HCT116 (cell line): Measurements from ENCODE around the gene FSHR. TPM values are rescaled to one million over a fixed set of nuclear protein-coding genes. Genes with fewer than 3 reads are reported as not detected.

Experiments
- ATAC-seq: fragments of 200-7000 bp; cut with Tn5 transposase; 2 replicates; pipeline ENCODE4 v1.9.1; 2020; ENCODE audit warnings: mild to moderate bottlenecking, moderate library complexity
- BruUV-seq: library from RNA; stranded (reverse); fragments of 400-500 nt; replicated peaks from 2 replicates; lab custom pipeline; 2021; lab: Mats Ljungman, UMichigan
- CTCF ChIA-PET: fragments of 300-600 bp; sonication (Branson Sonifier 250); formaldehyde crosslinking; loops from one replicate; lab custom pipeline; 2021; ENCODE audit warnings: antibody characterized with exemption; lab: Charles Lee
- POLR2A ChIA-PET: fragments of 300-600, 350-600 bp; sonication (Branson Sonifier 250); formaldehyde crosslinking; loops from one replicate; lab custom pipeline; 2021; ENCODE audit warnings: antibody characterized with exemption; lab: Charles Lee
- RAD21 ChIA-PET, 2 experiments: fragments of 300-600 bp; sonication (Branson Sonifier 250); formaldehyde crosslinking; loops; one replicate each; lab custom pipeline; 2023; ENCODE audit warnings: low total read pairs in 2 of 2; ENCODE audit not compliant: uncharacterized antibody in 2 of 2, unreplicated experiment in 2 of 2, low non-redundant PET in 1 of 2; lab: Charles Lee
- DNase-seq: peaks from one replicate; pipeline ENCODE4 v3.0.0-alpha.2; 2010; ENCODE audit warnings: low read depth, low spot score
- H2AFZ ChIP-seq: fragments of 200-600 bp; shearing (Covaris generic), sonication (generic); 2 replicates; pipeline ENCODE4 v1.6.1; 2017; ENCODE audit warnings: low read depth, mixed run types, mixed read lengths, antibody characterized with exemption, low read length; ENCODE audit not compliant: poor library complexity, severe bottlenecking
- H3K27ac ChIP-seq: 2 replicates; pipeline ENCODE4 v1.5.1; 2012; ENCODE audit warnings: low read depth, low read length
- H3K27me3 ChIP-seq: fragments of 200-600 bp; sonication (generic); 2 replicates; pipeline ENCODE4 v1.6.1; 2016; ENCODE audit warnings: mixed run types, low read length, mixed read lengths; ENCODE audit not compliant: insufficient read depth
- H3K36me3 ChIP-seq, 2 experiments: fragments of 200-500 bp in 1 of 2; fragments of 200-600 bp in 1 of 2; sonication (Bioruptor generic) in 1 of 2; sonication (generic) in 1 of 2; 2 replicates each; pipeline versions ENCODE4 v1.5.1 to v1.6.1; 2014 to 2016; ENCODE audit warnings: low read length in 2 of 2, inconsistent platforms in 1 of 2, mixed read lengths in 1 of 2, mixed run types in 1 of 2; ENCODE audit not compliant: insufficient read depth in 2 of 2, control insufficient read depth in 1 of 2
- H3K4me1 ChIP-seq, 2 experiments: fragments of 200-600 bp in 1 of 2; sonication (generic) in 1 of 2; 2 replicates each; pipeline versions ENCODE4 v1.5.1 to v1.6.1; 2012 to 2017; ENCODE audit warnings: low read length in 2 of 2, inconsistent platforms in 1 of 2, mild to moderate bottlenecking in 1 of 2, mixed read lengths in 1 of 2, mixed run types in 1 of 2, moderate library complexity in 1 of 2; ENCODE audit not compliant: insufficient read depth in 2 of 2, control insufficient read depth in 1 of 2
- H3K4me2 ChIP-seq: fragments of 200-600 bp; sonication (generic); 2 replicates; pipeline ENCODE4 v1.6.1; 2017; ENCODE audit warnings: mixed run types, low read length, mixed read lengths
- H3K4me3 ChIP-seq, 2 experiments: fragments of 200-600 bp in 1 of 2; sonication (generic) in 1 of 2; replicated peaks in 1 of 2; 2 replicates each; pipeline ENCODE4 v1.5.1; 2011 to 2016; ENCODE audit warnings: low read length in 2 of 2, control low read depth in 1 of 2, low read depth in 1 of 2, mild to moderate bottlenecking in 1 of 2, mixed read lengths in 1 of 2, mixed run types in 1 of 2
- H3K79me2 ChIP-seq: fragments of 200-600 bp; sonication (generic); 2 replicates; pipeline ENCODE4 v1.6.1; 2017; ENCODE audit warnings: mild to moderate bottlenecking, mixed run types, low read length, moderate library complexity, mixed read lengths; ENCODE audit not compliant: insufficient read depth
- H3K9ac ChIP-seq: fragments of 200-600 bp; sonication (generic); 2 replicates; pipeline ENCODE4 v1.6.1; 2016; ENCODE audit warnings: low read length, mixed read lengths
- H3K9me2 ChIP-seq: fragments of 200-600 bp; sonication (generic), shearing (Covaris generic); 2 replicates; pipeline ENCODE4 v1.6.1; 2017; ENCODE audit warnings: mixed run types, mild to moderate bottlenecking, moderate library complexity; ENCODE audit not compliant: insufficient read depth
- H3K9me3 ChIP-seq, 2 experiments: fragments of 200-500 bp in 1 of 2; fragments of 200-600 bp in 1 of 2; sonication (Bioruptor generic) in 1 of 2; sonication (generic) in 1 of 2; 2 replicates each; pipeline ENCODE4 v1.6.1; 2014 to 2017; ENCODE audit warnings: low read length in 2 of 2, mixed read lengths in 2 of 2, inconsistent platforms in 1 of 2, low read depth in 1 of 2, mild to moderate bottlenecking in 1 of 2, mixed run types in 1 of 2, moderate library complexity in 1 of 2; ENCODE audit not compliant: control insufficient read depth in 1 of 2, insufficient read depth in 1 of 2
- H4K20me1 ChIP-seq: fragments of 200-600 bp; sonication (generic), shearing (Covaris generic); 2 replicates; pipeline ENCODE4 v1.6.1; 2017; ENCODE audit warnings: mixed run types, mild to moderate bottlenecking, moderate library complexity; ENCODE audit not compliant: insufficient read depth
- CBX3 ChIP-seq: IDR thresholded peaks from 2 replicates; pipeline ENCODE4 v1.6.1; 2012; ENCODE audit warnings: low read depth
- SRF ChIP-seq: IDR thresholded peaks from 2 replicates; pipeline ENCODE4 v1.6.1; 2012; ENCODE audit warnings: low read depth
- intact Hi-C: fragments of 100-400 bp; cut with micrococcal nuclease; formaldehyde crosslinking; loops from 2 replicates; pipeline ENCODE4 v1.10.0; 2022
- total RNA-seq: library from RNA; stranded (reverse); gene quantifications from one replicate; pipeline ENCODE4 v1.2.1, GENCODE V29; 2021; ENCODE audit not compliant: unreplicated experiment
- TF ChIP-seq, protein P1 (sequence below): IDR thresholded peaks from 2 replicates; pipeline ENCODE4 v1.6.1; 2011; ENCODE audit warnings: mild to moderate bottlenecking, low read length, moderate library complexity; ENCODE audit not compliant: insufficient replicate concordance; ENCODE audit errors: extremely low read depth
- TF ChIP-seq, protein P2 (sequence below), 3 experiments: fragments of 200-600 bp in 1 of 3; sonication (generic) in 1 of 3; IDR thresholded peaks in 2 of 3; conservative IDR thresholded peaks in 1 of 3; 2 replicates each; pipeline ENCODE4 v1.5.1; 2012 to 2017; ENCODE audit warnings: low read depth in 2 of 3, low read length in 2 of 3, antibody characterized with exemption in 1 of 3, borderline replicate concordance in 1 of 3, control low read depth in 1 of 3, mild to moderate bottlenecking in 1 of 3, mixed read lengths in 1 of 3, mixed run types in 1 of 3, moderate library complexity in 1 of 3; ENCODE audit not compliant: insufficient read depth in 1 of 3

Gene FSHR
- total RNA-seq, 1 experiment from 2014 or later = not detected

DNA sequence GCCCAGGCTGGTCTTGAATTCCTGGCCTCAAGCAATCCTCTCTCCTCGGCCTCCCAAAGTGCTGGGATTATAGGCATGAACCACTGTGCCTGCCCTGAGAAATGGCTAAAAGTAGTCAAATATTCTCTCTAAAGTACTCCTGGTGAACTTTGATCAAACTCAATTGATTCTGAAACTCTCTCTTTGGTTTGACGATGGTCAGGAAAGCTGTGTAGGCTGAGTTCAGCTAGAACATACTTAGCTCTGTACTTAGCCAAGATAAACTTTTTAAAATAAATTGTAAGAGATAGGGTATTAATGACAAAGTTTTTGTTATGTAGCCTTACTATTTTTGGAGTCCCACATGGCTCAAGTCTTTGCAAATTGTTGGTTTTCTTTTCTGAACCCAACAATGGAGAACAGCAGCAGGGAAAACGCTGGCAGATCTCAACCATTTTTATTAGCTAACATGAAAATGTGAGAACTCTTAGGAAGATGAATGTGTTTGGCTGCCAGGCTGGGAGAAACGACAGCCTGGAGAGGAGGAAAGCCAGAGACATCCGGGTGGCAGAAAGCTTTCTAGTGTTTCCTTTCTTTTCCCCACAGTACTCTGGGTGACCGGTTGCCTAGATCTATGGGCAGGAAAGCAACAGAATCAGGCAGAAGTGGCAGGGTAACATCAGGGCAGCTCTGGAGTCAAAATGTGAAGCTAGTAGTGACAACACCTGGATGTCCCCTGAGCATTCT is 205.8 kb downstream of the FSHR start:
- H3K9me3 ChIP-seq = no peaks in the 10 kb centered on the region
- peaks cover 6% of the 10 kb centered on the region; the same call in 1 of the 2 replicates for H3K27me3 ChIP-seq
- no peaks in the 10 kb centered on the region for H3K79me2 ChIP-seq
- H3K9me2 ChIP-seq = no peaks in the 10 kb centered on the region
- POLR2A ChIA-PET = no interaction called here
- no peaks in the 10 kb centered on the region for H3K36me3 ChIP-seq
- CTCF ChIA-PET = no interaction called here
- intact Hi-C loops = loop anchor here (5.0 kb wide), 1 partner anchor 1529 kb away; no protein-coding TSS in a partner anchor
- no peaks in the 10 kb centered on the region for H4K20me1 ChIP-seq
- H3K4me1 ChIP-seq = no peaks in the 10 kb centered on the region
- TF ChIP-seq, protein P1, sequence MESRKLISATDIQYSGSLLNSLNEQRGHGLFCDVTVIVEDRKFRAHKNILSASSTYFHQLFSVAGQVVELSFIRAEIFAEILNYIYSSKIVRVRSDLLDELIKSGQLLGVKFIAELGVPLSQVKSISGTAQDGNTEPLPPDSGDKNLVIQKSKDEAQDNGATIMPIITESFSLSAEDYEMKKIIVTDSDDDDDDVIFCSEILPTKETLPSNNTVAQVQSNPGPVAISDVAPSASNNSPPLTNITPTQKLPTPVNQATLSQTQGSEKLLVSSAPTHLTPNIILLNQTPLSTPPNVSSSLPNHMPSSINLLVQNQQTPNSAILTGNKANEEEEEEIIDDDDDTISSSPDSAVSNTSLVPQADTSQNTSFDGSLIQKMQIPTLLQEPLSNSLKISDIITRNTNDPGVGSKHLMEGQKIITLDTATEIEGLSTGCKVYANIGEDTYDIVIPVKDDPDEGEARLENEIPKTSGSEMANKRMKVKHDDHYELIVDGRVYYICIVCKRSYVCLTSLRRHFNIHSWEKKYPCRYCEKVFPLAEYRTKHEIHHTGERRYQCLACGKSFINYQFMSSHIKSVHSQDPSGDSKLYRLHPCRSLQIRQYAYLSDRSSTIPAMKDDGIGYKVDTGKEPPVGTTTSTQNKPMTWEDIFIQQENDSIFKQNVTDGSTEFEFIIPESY = no peak
- TF ChIP-seq, protein P2, sequence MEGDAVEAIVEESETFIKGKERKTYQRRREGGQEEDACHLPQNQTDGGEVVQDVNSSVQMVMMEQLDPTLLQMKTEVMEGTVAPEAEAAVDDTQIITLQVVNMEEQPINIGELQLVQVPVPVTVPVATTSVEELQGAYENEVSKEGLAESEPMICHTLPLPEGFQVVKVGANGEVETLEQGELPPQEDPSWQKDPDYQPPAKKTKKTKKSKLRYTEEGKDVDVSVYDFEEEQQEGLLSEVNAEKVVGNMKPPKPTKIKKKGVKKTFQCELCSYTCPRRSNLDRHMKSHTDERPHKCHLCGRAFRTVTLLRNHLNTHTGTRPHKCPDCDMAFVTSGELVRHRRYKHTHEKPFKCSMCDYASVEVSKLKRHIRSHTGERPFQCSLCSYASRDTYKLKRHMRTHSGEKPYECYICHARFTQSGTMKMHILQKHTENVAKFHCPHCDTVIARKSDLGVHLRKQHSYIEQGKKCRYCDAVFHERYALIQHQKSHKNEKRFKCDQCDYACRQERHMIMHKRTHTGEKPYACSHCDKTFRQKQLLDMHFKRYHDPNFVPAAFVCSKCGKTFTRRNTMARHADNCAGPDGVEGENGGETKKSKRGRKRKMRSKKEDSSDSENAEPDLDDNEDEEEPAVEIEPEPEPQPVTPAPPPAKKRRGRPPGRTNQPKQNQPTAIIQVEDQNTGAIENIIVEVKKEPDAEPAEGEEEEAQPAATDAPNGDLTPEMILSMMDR (IDR thresholded peaks at IDR 0.05 in 2 of 3, conservative IDR thresholded peaks at IDR 0.05 in 1 of 3; ENCODE audit: borderline replicate concordance in 1 of 3, insufficient read depth in 1 of 3, low read depth in 2 of 3, low read length in 2 of 3) = no peak
- TF ChIP-seq CBX3 (no peak), SRF (no peak)
- H3K9ac ChIP-seq = no peak overlapping the region
- DNase-seq = no peak
- no TSS peak for BruUV-seq
- H3K27ac ChIP-seq = no peak overlapping the region
- no peak for ATAC-seq
- H3K4me3 ChIP-seq = no peak overlapping the region
- RAD21 ChIA-PET = interaction anchor here in 1 of 2 experiments (0.6 kb wide), 1 partner anchor 1196 kb away, joined by 4 read pairs; no protein-coding TSS in a partner anchor
- H3K4me2 ChIP-seq = no peak overlapping the region
- no peak overlapping the region for H2AFZ ChIP-seq
